Inflammatory macrophage (primary cell): Measurements from ENCODE around the gene ZNF827.
A peak's percentile ranks its signal among the peaks of the same experiment; 100 is the strongest.

Experiments
- DNase-seq, 2 donors: peaks; one replicate each; pipeline ENCODE4 v3.0.0-alpha.2; 2020 to 2022

Gene ZNF827

DNA sequence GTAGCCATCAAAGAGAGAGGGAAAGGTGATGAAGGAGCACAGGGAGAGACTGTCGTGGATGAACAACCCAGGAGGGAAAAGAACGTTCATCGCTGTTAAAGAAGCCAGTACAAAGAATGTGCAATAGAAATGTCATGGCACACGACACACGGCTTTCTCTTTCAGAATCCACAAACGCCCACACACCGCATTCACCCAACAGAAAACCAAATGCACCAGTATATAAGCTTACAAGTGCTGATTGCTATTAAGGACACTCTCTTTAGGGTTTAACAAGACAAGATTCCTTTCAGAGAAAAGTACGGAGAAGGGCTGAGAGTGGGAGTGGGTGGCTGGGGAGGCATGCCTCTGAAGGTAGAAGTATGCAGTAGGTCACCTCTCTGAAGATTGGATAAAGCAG is 178.4 kb downstream of the ZNF827 start:
- no peak for DNase-seq

DNA sequence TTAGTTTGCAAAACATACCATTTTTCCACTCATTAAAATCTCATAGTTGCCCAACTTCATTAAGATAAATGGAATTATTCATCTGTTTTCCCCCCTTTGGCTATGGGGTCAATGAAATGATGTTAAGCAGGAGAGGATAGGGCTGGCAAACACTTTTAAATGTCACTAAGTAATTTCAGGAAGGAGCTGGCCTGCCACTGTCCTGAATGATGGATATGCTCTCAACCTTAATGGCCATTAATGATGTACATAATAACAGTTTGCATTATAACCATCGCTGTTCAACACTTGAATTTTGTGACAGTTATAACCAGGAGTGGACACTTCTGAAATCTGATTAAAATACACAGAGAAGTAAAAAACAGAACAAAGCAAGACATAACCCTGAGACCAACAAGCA is 181.4 kb downstream of the ZNF827 start:
- no peak for DNase-seq

DNA sequence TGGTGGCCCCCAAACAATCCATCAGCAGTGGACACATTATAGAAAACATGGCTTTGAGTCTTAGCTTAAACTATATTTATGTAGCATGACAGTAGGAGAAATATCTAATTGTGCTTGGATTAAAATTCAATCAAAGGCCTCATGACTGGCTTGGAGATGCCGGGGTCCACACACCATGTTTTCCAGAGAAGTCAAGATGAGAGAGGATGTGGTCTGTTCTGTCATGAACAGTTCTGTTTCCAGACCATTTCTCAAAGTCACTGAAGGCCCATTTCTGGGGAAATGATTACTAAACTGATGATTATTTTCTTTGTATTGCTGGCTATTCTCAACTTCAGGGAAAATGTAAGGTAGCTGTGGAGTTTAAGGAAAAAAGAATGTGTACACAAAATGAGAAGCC is 182.4 kb downstream of the ZNF827 start:
- DNase-seq, result no peak

DNA sequence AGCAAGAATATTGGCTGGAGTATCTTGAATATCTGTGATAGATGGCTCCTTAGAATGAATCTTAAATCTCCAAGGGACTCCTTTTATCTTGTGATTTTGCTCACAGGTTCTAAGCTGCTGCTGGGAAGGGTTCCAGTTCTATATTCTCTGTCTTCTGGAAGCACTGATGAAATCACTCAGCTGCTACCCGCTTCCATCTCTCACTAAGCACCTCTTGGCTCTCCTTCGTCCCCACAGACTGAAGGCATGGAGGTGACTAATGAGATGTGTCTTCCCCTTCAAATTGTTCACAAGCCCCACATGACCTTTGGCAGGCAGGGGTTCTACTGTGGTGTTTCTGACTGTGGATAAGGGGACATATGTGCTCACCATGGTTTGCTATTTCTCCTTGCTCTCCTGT is 182.8 kb downstream of the ZNF827 start:
- no peak for DNase-seq

DNA sequence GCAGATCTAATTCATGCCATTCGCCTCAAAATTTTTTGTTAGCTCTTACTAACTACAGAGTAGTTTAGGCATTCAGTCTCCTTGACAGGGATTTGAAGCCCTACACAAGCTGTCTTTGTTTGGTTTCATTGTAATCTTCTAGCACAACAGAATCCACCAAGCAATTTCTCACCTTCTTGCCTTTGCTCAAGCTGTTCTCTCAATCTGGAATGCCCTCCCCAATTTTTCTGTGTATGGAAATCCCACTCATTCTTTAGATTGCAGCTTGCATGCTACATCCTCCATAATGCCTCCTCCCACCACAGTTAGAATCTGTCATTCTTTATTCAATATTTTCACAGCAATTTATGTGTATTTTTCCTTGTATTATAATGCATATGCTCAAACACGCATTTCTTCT is 195.0 kb downstream of the ZNF827 start:
- DNase-seq, result no peak

DNA sequence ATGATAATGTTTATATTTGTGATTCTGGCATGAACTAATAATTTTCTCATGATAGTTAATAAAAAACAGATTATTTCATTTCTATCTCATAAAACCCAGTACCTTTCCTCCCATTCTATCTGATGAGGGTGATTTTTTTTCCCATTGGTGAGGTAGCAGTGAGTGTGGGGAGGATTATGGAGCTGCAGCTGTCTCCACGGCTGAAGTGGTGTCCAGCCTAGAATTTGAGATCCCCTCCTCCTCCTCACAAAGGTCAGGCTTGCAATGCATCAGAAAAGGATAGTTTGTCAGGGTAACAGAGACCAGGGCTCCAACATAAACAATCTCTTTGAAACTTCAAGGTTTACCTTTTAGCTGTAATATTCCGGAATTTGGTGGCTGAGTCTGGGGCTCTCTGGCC is 197.8 kb downstream of the ZNF827 start:
- no peak for DNase-seq

DNA sequence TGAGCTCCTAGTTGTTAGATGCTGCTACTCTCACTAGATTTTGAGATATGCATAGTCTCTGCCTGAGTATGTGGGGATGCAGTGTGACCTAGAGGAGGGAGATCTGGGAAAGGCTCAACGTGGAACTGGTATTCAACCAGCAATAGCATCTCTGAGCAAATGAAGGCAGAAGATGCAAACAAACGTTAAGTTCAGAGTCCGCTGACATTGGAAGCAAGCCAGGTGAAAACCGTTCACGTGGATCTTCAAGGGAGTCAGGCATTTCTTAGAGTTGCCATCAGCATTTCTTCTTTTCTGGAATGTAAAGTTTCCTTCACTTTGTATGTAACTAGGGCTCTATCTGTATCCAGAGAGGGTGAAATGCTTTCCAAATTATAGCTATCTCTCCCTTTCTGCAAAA is 198.8 kb downstream of the ZNF827 start:
- DNase-seq, result no peak

DNA sequence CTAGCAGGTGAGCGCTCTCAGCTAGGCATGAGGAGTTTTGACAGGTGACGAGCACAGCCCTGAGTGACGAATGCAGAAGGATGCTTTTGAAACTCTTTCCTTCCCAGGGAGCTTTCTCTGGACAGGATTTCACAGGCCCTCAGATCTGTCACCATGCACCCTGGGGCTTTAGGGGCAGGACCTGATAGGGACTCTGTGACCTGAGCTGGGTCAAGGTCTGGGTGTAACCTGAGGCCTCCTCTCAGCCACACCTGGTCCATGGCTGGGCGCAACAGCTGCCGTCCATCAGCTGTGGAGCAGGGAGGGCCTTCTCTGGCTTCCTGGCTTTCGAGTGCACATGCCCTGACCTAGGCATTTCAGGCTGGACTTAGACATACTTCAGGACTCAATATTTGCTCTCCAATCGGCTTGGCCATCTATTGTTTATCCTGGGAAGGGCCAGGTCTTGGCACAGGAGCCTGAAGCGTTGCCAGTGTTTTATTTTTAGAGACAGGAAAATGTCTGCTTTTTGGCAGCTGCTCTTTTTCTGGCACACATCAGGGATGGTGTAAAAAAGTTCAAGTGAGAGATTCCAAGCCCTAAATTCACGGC is 202.3 kb downstream of the ZNF827 start:
- DNase-seq, result no peak

DNA sequence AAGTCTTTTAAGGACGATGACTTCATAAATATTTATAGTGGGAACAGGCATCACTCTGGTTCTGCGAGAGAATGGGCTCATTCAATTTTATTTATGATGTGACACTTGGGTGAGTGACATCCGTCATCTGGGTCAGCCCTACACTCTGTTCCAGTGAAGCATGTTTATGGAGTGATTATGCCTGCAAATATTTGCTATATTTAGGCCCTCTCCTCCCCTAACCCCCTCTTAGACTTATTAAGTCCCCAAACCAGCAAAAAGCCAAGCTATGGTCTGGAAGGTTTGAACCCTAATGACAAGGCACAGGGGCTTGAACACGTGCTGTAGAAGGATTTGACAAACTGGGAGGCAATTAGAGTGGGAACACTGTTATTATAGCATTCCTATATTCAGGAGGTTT is 202.8 kb downstream of the ZNF827 start:
- DNase-seq, result no peak

DNA sequence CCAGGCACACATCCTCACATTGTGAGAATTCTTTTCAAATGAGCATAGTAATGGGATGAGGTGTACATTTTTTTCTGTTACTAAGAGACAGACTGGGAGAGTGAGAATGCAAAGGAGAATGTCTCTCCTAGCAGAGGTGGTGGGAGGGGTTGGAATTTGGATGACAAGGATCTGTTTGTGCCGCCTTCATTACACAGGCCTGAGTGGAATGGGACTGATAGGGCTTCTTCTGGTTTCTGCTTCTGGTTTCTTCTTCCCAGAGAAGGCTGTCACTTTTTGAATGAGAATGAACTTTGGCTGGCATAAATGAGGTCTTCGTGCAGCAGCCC is 203.3 kb downstream of the ZNF827 start:
- no peak for DNase-seq

DNA sequence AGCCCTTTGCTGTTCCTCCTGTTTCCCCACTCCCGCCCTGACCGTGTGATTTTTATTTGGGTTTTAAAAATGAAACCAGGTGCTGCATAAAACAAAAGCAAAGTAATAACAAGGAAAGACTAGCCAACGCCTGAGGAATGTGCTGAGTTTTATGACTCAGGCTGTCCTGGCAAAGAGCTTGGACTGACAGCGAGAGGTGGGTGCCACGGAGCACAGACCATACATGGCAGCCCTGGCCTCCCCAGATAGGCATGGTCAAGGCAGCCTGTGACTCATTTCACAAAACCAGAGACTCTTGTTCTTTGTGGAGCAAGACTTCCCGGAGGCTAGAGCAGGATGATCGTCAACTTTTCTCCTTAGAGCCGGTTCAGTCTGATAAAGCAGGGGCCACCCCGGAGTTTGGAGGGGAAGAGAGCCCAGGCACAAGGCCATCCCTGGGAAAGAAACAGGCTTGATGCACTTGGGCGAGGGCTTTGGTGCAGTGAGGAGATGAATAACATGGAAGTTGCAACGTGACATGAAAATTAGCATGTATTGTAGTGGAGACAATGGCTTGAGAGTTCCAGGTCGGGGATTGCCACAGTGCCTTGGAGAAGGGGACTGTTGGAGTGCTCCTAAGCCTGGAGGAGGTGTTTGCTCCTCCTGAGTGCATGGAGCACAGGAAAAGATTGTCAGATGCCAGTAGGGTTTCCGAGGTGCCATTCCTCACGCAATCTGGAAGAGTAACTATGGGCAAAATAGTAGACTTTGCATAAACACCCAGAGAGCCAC is 203.9 kb downstream of the ZNF827 start:
- no peak for DNase-seq

DNA sequence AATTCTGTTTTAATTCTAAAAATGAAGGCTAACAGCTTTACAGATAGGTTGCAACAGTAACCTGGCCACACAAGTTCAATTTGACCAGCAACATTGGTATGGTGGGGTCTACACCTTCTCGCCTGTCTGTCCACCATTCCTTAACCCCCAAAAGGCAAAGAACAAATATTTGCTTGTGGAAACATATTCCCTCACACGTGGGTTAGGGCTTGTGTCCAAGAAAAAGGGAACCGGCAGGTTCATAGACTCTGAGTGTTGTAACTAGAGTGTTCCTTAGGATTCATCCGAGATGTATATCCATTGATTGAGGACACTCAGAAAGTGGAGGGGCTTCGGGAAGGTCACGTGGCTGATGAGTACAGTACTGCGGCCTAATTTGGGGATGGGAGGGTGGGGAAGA is 204.6 kb downstream of the ZNF827 start:
- DNase-seq, result no peak

DNA sequence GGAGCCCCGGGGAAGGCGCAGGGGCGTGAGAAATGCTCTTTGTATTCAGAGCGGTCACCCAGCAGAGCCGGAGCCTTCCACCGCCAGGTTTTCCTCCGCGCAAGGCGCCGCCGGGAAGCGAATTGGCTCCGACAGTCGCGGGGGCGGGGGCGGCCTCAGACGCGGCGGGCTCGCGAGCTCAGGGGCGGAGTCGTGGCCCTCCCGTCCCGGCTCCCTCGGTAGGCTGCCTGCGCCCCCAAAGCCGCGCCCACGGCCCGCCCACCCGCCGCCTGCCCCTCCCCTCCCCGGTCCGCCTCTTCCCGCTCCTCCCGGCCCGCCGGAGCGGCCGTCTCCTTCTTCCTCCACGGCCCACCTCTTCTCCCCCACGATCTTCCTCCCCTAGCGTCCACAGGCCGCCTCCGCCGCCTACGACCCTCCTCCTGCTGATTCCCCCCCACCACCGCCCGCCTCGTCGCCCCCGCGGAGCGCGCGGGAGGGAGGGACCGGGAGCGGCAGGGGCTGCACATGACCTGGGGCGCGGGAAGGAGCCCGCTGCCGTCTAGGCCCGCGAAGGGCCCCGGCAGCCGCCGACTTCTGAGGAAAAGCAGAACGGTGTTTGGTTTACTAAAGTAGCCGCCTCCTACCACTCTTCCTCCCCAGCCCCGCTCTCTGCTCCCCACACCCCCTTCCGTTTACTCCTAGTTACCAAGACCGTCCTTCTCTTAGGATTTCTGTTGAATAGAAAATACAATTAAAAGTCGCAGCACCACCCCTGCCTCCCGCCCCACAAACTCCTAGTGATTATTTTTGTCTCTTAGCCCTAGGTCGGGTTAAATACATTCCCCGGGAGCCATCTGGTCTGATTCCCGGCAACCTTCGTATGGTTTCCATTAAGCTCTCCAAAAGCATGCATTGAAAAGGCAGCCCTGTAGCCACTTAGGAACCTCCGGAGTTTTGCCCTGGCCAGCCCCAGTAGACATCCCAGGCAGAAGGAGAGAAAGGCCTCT is 205.4 kb downstream of the ZNF827 start:
- peak; percentile 70 to 71 for DNase-seq

DNA sequence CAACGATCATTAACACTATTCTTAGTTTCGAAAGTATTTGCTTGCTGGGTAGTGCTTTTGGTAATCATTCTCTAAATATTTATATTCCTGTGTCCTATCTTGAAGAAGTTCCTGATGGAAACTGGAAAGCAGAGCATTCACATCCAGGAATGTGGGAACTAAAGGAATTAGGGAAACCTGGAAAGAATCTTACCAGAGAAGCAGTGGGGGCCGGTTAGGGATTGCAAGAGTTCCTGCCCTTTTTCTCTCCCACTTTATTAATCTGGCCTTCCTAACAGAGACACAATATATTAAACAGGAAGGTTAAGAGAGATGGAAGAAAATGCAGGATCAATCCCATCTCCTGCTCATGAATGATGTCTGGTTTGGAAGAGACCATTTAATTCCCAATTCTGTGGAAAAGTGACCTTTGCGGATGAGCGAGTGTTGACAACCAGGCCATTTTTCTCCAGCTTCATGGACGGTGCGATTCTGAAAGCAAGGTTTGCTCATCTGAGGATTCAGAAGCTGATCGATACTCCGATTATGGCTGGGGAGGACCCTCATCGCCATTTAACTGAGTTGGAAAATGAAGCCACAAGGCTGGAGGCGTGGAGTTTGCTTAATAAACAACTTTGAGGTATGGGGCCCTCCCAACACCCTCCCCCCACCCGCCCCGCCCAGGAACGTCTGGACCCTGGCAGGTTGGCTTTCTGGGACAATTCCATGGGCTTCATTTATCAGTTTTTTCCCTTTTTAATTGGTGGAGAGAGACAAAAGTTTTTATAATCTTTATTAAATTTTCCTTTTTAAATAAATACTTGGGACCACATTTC is 206.4 kb downstream of the ZNF827 start:
- DNase-seq, result no peak

DNA sequence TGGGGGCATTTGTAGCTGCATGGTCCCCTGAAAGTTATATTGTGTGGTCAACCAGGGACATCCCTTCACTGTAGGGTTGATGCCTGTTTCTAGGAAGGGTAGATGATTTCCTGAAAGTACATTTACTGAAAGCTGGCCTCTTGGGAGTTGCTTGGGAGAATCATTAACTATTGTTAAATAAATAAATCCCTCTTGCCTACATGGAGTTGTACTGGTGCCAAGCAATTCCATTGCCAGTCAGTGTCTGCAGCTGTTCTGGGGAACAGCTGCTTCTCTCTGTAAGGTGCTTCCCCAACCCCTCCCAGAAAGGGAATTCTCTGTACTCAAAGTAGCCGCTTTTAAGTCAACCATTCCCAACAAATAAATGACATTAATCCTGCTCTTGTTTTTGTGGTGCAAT is 207.6 kb downstream of the ZNF827 start:
- DNase-seq, result no peak

DNA sequence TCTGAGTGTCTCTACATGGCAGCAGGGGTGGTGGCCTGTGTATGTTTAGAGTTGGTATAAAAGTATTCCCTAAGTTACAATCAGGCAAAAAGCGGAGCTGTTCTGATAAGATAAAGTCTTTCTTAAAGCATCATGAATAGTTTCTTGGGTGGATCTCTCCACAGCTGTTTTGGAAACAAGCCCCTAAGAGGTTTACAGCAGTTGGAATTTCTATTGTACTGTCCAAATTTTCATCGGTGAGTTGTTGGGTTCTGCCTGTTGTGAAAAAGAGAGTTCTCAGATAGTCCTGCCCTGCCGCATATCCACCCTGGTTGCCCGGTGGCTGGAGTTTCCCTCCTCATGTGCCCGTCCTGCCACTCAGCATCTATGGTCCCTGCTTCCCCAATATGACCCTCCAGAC is 208.6 kb downstream of the ZNF827 start:
- DNase-seq, result no peak

DNA sequence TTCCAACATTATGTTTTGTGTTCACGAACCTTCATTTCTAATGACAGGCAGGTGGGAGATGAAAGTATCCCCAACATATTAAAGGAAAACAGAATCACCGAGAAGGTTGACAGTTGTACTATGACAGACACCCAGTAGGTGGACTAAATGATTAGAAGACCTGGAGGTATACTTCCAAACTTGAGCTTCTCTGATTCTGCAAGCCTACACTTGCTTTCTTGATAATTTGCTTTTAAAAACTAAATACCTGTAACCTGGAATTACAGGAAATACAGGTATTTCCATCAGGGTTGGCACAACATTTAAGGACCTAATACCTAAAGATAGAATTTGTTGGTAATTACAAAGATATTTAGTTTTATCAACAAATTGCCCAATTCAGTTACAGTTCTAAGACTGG is 215.3 kb downstream of the ZNF827 start:
- DNase-seq, result no peak

DNA sequence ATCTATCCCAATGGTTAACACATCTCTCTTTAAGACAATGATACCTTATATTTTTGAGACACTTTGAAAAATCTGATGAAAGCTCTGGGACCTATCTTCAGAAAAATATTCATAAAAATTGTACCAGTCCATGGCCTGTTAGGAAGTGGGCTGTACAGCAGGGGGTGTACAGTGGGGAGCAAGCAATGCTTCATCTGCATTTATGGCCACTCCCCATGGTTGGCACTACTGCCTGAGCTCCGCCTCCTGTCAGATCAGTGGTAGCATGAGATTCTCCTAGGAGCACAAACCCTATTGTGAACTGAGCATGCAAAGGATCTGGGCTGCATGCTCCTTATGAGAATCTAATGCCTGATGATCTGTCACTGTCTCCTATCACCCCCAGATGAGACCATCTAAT is 216.1 kb downstream of the ZNF827 start:
- no peak for DNase-seq

DNA sequence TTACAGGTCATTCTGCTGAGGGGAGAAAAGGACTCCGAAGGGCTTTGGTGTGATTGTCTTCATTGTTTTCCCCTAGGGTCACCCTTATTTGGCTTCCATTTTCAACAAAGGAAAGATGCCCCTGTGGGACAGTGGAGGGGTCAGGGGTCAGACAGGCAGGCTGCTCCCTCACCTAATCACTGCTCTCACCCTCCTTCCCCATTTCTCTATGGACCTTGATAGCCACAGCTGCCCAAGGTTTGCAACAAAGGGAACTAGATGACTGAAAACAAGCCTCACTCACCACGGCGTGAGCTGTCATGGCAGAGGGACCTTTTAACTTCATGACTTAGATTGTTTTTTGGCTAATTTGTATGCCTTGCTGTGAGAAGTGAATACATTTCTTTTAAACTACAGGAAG is 218.0 kb downstream of the ZNF827 start:
- DNase-seq, result no peak

DNA sequence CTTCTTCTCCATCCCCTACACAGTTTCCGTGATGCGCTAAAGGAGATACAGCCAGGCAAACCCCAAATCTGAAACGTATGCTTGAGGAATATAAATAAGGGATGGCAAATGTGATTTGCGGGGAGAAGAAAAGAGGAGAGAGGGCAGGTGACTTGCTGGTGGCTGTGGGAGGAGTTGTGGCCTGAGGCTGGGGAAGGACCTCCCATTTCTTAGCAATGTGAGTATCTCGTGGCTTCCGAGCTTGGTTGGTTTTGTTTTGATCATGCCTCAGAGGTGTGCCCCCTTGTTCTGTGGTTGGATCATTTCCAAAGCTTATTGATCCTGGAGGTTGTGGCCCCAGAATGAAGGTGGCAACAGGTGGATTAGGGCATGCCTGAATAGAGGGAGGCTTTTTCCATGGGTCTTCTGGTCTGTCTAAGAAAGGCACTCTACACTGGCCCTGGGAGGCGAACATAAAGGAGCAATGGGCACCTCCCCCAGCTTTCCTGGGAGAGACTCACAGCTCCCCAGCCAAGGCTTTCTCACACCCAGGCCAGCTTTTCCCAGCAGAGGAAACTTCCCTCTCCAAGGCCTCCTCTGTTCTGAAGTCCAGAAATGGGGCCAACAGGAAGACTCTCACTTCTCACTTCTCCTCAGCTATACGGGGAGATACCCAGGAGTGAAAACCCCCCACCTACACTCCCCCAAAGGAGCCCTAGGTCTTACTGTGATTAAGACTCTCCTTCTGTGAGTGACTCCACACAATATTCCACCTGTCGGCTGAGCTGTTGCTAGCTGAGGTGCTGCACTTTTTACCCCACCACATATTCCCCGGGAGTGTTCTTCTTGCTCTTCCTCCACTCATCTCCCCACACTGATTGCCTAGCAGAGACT is 218.6 kb downstream of the ZNF827 start:
- DNase-seq, result no peak

DNA sequence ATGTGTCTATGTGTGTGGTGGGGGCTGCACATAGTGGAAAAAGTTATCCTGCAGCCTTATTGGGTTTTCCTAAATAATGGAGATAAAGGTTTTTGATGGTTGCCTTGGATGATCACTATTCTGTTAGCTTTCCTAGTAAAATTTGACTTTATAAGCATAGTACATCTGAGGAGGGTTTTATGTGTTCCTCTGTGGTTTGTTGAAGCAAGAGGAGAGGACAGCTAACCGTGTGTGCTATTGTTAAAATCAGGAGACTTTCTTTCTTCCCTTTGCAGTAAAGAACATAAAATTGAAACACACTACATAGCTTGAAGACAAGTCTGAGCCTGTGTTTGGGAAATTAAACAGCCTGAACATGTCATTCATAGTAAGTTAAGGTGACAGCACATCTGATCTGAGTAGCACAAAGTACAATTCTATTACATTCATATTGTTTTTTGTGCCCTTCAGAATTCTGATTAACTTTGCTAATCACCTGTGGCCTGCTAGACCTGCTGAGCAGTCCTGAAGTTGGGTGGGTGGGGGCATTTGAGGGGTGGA is 221.9 kb downstream of the ZNF827 start:
- no peak for DNase-seq

DNA sequence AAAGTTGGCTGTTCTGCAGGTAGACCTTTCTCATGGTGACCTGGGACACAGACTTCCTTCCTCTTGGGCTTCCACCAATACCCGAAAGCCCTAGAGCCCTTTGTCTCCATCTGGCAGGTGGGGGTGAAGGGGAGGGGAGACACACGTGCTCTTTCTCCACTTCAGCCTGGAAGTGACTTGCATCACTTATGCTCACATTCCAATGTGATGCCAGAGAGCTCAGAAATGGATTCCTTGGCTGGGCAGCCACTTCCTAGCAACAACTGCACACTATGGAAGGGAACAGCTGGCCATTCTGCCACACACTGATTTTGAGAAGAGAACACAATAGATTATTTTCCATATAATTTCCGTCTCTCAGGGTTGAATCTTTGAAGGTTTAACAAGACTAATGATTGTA is 222.4 kb downstream of the ZNF827 start:
- DNase-seq, result no peak
